NOMO-1 treated with DMSO at 0.1 percent for 48 hours (cell line): ENCODE measurements around the gene ZWILCH.

Experiments used
- DNase-seq: peaks from one replicate; lab custom pipeline; 2025; ENCODE audit not compliant: unreplicated experiment; lab: John Stamatoyannopoulos, UW

ZWILCH gene

DNA sequence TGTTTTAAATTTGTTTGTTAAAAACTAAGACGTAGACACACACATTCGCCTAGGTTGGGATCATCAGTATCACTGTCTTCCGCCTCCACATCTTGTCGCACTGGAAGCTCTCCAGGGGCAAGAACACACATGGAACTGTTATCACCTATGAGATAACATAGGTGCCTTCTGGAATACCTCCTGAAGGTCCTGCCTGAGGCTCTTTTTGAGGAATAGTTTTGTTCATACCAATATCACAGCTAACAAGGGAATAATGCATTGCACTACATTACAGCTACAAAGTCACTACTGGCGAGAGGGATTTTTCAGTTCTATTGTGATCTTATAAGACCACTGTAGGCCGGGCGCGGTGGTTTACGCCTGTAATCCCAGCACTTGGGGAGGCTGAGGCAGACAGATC lies 29.9 kb downstream of the ZWILCH start:
- no peak for DNase-seq

DNA sequence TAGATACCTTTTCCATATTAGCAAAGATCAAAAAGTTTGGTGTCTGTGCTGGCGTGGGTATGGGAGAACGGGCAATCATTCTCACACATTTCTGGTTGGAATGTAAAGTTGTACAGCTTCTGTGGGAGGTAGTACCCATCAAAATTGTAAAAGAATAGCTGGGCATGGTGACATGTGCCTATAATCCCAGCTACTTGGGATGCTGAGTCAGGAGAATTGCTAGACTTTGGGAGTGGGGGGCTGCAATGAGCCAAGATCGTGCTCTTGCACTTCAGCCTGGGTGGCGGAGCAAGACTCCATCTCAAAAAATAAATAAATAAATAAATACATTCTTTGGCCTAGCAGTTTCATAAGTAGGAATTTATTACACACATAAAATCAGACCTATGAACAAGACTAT lies 37.8 kb downstream of the ZWILCH start:
- no peak for DNase-seq

DNA sequence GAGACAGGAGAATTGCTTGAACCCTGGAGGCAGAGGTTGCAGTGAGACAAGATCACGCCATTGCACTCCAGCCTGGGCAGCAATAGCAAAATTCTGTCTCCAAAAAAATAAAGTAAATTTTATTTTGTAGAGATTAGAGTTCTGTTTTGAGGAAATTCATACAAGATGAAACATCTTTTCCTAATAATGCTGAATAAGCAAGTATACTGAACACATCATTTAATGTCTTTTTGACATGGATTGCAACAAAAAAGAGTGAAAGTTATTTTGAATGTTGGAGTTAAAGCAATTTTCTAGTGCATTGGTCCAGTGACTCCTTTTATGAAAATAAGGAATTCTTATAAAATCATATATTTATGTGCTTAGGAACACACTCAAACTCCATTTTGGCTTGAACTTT lies 40.1 kb downstream of the ZWILCH start:
- DNase-seq: no peak

DNA sequence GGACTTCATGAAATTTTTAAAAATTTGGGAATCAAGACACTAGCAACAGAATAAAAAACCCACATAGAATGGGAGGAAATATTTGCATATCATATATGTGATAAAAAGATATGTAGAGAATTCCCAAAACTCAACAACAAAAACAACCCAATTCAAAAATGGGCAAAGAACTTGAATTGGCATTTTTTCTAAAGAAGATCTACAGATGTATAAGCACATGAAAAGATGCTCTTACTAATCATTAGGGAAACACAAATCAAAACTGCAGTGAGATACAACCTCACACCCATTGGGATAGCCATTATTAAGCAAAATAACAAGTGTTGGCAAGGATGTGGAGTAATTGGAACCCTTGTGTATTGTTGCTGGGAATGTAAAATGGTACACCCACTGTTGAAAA lies 50.6 kb downstream of the ZWILCH start:
- no peak for DNase-seq

DNA sequence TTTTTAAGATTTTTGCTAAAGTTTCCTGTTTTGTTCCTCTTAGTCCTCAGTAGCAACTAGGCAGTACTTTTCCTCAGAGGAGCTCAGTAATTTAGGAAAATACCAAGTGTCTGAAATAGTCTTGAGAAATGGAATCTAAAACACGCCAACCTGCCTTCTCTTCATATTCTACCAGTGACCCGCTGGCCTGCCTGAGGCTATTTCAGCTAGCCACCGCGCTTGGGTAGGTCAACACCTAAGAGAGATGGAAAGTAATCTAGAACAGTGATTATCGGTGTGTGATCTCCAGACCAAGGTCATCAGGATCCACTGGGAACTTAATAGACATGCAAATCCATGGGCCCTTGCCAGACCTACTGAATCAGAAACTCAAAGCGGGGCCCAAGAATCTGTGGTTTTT lies 53.1 kb downstream of the ZWILCH start:
- DNase-seq: no peak

DNA sequence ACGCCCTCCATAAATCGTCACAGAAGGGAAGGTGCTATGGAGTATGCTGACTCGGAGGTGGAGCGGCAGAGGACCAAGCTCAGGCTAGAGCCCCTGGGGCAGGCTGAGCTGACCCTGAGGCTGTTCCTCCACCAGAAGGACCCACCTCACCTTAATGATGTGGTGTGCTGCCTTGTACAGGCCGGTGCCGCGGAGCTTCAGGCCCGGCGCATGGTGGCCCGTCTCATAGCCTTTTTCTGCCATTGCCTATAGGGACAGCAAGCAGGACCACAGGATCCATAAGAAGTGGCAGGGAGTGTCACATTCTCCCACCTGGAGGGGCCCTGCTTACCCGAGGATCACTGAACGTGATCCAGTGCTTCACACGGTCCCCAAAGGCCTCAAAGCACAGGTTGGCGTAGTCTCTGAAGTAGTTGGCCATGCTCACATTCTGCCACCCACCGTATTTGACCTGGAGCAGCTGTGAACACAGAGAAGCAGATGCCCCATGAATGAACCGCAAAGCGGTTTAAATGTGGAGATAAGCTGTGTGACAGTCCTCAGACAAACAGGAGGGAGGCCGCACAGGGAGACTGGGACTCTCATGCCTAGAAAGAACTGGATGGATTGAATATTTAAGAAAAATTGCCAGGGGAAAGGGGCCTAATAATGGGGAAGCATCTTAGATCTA lies 55.9 kb downstream of the ZWILCH start:
- no peak for DNase-seq

DNA sequence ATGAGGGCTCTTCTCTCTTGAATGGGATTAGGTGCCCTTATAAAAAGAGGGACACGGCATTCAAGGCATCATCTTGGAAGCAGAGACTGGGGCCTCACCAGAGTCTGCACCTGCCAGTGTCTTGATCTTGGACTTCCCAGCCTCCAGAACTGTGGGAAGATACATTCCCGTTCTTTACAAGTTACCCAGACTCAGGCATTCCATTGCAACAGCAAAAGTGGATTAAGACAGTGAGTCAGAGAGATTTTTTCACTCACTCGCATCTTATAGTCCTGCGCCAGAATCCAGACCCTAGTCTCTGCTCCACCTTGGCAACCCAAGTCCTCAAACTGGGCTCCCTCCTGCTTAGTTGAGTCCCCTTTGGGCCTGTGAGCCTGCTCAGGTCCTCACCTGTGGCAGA lies 58.0 kb downstream of the ZWILCH start:
- no peak for DNase-seq

DNA sequence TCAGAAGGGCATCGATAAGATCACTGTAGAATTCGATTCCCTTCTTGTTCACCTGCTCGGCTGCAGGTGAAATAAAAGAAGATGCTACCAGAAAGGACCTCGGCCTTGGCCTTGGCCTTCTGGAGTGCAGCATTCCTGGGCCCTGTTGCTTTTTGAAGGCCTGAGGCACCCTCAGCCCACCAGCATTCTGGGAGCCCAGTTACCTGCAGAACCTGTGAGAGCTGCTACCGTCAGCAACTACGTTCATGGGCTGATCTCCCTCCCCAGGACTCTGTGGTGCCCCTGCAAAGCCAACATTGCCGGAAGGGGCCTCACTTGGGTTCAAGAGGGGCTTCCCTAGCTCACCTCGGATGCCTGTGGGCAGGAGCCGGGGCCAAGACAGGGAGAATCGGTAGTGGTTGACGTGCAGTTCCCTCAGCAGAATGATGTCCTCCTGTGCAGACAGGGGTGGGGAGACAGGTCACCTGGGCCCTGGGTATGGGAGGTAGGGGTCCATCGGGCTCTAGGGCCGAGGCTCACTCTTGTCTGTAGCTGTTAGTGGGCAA lies 58.5 kb downstream of the ZWILCH start:
- no peak for DNase-seq

DNA sequence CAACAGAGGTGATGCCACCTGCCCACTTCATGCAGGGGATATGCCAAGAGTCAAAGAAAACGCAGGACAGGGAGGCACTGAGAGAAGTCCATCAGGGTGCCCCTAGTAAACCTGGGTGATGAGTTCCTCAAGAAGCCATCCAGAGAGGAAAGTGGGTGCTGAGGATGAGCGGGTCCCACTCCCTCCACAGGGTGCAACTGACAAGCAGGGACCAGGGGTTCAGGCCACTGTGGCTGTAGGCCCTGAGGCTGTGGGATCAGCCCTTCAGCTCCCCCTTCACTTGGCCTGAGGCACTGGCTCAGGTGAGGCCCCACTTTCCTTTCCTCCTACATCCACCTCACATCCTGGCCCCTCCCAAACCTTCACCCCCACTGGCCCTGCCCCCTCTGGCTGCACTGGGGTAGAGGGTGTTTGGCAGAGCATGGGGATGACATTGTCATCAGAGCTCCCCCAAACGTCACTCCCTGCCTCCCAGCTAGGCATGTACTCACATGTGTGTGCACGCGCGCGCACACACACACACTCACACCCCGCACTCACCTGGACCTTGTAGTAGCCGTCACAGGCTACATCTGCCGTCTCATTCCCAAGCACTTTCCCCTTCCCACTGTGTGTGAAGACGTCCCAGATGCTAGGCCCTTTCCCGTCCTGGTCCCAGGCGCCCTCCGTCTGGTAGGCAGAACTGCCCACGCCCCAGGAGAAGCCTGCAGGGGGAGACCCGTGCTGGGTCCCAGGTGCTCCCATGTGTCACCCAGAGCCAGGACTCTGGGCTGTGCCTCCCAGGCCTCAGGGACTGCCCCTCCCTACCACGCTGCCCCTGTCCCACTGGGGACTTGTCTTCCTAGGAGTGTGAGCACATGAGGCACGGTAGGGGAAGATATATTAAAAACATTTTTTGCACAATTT lies 59.3 kb downstream of the ZWILCH start:
- DNase-seq: no peak

DNA sequence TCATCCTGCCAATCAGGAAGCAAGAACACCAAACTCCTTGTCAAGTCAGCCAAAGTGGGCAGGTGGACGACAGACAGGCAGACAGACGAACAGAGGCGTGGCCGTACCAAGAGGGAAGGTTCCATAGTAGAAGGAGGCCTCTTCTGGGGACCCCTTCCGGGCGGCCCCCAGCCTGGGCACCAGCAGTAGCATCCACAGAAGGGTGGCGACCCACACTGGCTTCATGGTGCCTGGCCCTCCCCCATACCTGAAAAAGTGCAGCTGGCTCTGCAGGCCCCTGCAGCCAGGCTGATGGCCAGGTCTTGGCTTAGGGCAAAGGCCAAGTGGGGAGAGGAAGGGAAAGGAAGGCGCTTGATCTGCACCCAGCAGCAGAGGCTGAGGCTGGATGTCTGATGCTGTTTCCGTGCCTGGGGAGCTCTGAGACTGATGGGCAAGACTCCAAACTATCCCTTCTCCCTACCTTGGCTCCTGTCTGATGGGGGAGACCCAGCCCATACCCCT lies 60.1 kb downstream of the ZWILCH start:
- DNase-seq: no peak

DNA sequence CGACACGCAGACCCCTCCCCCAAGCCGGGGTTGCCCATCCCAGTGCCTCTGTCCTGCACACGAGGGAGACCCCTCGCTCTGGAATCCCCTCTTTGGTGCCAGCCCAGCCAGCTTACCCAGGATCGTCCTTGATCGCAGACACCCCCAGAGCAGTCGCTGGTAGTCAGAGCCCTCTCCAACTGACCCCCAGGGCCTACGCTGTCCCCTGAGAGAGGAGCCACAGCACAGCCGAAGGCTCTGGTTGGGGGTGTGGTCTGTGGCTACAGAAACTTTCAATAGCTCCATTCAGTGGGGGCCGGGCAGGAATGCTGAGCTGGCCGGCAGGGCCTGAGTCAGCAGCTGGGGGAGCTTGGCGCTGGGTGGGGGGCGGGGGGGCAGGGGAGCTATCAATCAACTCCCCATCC lies 60.6 kb downstream of the ZWILCH start, which contains the start of gene LCTL:
LCTL (minus strand) TSS at position 258 of the 404 bp plus-strand sequence. CDS start 633 bp downstream, outside the sequence.
- DNase-seq: no peak

DNA sequence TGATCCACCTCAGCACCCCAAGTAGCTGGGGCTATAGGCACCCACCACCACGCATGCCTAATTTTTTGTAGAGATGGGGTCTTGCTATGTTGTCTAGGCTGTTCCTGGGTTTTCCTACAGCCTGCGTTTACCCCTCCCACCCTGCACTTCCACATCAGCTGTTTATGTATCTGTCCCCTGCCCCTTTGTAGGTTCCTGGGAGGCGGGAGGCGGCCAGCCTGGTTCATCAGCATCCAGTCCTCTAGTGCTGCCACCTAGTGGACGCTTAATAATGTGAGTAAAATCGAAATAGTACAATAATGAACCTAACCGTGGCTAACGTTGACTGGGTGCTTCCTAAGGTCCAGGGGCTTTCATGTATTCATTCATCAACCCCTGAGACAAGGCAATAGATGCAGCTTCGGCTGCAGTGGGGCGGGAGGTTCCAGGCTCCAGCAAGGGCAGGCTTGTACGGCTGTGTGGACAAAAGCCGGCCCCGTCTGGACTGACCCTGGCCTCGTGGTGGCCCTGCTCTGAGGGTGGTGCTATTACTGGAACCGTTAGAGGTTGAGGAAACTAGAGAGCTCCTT lies 61.9 kb downstream of the ZWILCH start:
- peak; percentile 62 for DNase-seq

DNA sequence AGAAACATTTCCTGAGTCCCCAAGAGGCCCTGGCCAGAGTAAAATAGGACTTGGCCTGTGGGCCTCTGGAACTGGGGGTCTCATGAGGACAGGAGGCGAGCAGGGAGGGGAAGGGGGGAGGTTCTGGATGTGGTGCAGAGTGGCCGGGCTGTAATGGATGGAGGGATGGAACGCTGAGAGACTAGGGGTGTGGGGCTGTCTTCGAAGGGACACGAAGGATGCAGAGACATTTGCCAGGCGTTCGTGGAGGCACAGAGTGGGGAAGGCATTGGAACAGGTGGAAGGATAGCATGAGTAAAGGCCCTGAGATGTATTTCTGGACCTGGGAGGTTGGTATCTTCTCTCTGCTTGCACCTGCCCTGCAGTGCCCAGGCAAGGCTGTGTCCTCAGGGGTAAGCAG lies 62.8 kb downstream of the ZWILCH start:
- DNase-seq: no peak

DNA sequence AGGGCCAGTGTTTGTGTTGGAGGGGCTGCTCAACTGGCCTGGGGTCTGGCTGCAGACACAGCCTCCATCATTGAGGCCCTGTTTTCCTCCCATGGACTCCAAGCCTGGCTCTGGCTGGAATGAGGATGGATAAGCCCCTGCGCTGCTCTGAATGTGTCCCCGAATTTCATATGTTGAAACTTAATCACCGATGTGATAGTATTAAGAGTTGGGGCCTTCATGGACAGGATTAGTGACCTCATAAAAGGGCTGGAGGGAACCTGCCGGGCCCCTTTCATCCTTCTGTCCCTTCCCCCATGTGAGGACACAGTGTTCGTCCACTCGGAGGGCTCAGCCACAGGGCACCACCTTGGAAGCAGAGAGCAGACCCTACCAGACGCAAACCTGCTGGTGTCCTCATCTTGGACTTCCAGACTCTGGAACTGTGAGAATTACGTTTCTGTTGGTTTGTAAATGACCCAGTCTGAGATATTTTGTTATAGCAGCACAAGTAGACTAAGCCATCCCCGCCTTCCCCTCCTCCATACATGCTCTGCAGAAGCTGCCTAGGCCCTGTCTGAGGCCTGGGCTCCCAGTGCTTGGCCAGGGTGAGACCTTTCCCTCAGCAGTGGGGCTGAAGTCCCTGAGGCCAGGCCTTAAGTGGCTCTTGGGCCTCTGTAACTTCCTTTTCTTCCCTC lies 64.5 kb downstream of the ZWILCH start:
- no peak for DNase-seq

DNA sequence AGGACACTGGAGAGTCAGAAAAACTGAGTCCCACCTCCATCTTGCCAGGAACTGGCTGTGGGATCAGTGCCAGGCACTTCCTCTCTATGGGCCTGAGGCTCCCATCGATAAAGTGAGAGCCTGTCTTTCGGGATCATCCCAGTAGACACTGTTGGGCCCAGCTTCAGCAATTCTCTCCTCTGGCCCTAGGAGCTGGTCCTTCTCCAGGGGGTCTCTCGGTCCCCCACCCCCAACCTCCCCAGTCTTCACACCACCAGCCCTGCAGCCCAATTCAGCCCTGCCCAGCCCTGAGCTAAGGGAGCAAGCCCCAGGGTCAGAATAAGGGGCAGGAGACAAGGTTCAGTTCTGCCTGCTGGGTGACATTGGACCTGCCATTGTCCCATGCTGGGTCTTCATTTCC lies 65.2 kb downstream of the ZWILCH start:
- no peak for DNase-seq

DNA sequence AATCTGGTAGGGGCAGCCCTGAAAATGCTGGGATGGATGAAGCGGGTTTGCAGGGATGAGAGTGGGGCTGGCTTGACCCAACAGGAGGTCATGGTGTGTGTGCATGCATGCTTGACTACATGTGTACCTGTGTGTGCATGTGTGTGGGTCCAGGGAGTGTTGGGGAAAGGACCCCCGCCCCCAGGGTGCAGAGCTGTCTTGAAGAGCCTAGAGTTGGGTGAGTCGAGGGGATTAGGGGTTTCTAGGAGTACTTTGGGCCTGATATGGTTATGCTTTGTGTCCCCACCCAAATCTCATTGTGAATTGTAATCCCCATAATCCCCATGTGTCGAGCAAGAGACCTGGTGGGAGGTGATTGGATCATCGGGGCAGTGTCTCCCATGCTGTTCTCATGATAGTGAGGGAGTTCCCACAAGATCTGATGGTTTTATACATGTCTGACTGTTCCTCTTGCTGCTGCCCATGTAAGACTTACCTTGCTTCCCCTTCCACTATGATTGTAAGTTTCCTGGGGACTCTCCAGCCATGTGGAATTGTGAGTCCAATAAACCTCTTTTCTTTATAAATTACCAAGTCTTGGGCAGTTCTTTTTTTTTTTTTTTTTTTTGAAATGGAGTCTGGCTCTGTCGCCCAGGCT lies 65.8 kb downstream of the ZWILCH start:
- no peak for DNase-seq

DNA sequence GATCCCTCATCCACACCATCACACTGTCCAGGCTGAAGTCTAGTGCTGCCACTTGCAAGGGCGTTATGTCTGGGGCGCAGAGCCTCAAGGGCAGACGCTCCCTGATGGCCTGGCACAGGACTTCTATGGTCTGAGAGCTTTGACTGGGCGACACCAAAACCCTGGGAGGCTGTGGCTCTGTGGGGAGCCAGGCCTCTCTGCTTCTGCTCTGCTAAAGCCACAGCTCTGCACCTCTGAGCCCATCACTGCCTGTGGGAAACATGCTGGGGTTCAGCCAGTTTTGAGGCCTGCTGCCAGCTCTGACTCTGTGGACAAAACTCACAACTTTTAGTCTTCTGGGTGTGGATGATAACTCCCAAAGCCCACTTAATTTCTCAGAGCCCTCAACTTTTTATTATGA lies 67.0 kb downstream of the ZWILCH start:
- no peak for DNase-seq

DNA sequence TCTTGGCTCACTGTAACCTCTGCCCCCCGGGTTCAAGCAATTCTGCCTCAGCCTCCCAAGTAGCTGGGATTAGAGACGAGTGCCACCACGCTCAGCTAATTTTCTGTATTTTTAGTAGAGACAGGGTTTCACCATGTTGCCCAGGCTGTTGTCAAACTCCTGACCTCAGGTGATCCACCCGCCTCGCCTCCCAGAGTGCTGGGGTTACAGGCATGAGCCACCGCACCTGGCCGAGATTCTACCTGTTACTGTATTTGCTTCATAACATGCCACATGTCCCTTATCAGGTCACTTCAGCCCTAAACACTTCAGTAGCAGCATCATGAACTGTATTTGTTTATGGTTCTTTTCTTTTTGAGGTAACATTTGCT lies 68.2 kb downstream of the ZWILCH start:
- no peak for DNase-seq

DNA sequence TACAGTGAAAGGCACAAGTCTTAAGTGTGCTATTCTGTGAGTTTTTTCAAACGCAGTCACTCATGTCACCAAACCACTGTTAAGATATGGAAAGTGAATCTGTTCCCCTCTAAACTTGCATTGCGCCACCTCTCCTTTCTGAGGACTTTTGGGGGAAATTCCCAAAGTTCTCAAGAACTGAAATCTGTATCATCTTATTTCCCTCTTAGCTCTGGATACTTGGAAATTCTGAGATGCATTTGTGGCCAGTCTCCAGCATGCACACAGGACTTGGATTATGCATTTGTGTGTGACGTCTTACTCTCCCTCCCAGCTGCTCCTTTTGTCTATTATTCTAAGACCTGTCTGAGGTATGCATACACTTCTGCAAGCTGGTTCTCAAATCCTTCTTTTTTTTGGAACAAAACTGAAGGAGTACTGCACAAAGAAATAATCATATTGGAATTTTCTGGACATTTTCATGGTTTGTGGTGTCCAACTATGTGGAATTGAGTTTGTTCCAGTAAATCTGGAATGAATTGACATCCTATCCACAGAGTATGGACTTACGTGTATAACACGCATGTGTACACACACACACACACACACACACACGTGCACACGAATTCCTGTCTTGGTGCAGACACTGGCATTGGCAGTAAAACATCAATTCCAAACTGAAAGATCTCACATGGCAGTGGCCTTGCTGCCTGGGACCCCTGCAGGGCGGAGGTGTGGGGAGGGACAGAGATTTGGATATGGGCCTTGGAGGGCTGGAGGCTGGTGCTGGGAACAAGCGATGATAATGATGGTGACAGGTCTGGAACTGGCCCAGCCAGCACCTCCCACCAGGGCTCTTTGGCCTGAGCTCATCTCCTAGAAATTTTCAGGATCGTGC lies 68.8 kb downstream of the ZWILCH start:
- DNase-seq: no peak

DNA sequence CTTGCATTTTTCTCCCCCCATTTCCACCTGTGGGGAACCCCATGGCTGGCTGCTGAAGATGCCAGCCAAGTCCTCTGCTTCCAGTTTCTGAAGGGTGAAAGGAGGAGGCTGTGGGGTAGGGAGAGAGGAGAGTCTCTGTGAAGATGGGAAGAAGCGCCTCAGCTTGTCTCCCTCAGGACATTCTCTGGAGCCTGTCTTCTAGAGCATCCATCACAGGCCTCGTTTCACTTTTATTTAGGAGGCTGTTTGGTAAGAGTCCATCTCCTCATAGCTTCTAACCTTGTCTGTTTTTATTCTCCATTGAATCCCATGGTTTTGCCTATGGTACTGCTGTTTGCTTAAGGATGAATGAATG lies 69.4 kb downstream of the ZWILCH start:
- no peak for DNase-seq
